Activated CD4-positive, alpha-beta T cell treated with anti-CD3 and anti-CD28 coated beads, Interleukin-2, Interleukin-4, amounts not matched to agents 100 ng/mL and 50 ng/mL, durations not matched to agents 16 hours and 8 hours (primary cell): ENCODE results near the gene PPP1R13L.

Experiments used
- DNase-seq: peaks from one replicate; pipeline ENCODE4 v3.0.0-alpha.2; 2020; ENCODE audit warnings: low spot score

PPP1R13L gene, protein sequence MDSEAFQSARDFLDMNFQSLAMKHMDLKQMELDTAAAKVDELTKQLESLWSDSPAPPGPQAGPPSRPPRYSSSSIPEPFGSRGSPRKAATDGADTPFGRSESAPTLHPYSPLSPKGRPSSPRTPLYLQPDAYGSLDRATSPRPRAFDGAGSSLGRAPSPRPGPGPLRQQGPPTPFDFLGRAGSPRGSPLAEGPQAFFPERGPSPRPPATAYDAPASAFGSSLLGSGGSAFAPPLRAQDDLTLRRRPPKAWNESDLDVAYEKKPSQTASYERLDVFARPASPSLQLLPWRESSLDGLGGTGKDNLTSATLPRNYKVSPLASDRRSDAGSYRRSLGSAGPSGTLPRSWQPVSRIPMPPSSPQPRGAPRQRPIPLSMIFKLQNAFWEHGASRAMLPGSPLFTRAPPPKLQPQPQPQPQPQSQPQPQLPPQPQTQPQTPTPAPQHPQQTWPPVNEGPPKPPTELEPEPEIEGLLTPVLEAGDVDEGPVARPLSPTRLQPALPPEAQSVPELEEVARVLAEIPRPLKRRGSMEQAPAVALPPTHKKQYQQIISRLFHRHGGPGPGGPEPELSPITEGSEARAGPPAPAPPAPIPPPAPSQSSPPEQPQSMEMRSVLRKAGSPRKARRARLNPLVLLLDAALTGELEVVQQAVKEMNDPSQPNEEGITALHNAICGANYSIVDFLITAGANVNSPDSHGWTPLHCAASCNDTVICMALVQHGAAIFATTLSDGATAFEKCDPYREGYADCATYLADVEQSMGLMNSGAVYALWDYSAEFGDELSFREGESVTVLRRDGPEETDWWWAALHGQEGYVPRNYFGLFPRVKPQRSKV

DNA sequence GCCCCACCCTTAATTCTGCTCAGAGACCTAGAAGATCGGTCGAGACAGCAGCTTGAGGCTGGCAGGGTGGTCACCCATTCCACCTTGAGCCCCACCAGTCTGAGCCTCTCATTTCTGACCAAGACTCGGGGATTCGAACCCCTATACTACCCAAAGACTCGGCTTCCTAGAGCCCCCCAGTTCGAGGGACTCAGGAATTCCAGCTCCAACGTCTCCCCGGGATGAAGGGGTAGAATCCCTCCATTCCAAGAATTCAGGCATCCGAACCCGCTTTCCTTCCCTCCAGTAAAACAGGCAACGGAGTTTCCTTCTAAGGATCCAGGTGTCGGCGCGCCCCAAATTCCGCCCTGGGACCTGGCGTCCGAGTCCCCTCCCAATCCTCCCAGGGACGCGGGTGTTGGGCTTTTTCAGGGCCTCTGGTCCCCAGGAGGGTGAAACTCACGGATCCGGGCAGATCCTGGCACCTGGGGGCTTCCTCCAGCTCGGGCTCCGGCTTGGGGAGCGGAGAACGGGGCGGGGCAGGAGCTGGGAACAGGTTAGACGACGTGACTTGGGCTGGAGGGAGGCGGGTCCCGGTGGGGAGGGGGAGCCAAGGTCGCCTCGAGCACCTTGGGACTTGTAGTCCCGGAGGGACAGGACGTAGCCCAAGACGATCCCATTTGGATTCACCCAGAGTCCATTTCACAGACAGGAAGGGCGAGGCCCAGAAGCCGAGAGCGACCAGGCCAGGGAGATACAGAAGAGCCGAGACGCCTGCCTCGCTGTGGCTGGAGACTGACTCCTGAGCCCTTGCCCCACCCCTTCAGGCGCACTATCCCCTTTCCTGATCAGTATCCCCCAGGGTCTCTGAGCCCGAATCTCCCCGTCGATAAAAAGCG is at the start of gene PPP1R13L:
Gene PPP1R13L (minus strand): TSS at position 513 of the 878 bp plus-strand sequence. CDS start 6,751 bp downstream, outside the sequence.
- DNase-seq, result peak; percentile 65

DNA sequence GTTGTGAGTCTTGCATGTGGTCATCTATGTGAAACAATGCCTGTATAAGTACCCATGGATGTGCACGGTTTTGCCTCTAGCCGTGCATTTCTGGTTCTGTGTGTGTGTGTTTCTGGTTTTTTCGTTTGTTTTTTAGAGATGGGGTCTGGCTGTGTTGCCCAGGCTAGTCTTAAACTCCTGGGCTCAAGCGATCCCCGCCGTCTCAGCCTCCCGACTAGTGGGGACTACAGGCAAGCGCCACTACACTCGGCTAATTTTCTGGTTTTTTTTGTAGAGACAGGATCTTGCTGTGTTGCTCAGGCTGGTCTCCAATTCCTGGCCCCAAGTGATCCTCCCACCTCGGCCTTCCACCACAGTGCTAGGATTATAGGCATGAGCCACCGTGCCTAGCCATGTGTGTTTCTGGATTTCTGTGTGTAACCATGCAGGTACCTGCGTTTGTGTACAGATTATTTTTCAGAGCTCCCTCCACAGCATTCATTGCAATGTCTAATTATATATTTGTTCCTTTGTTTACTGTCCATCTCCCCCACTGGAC is 47.0 kb upstream of the PPP1R13L start:
- DNase-seq, result no peak

DNA sequence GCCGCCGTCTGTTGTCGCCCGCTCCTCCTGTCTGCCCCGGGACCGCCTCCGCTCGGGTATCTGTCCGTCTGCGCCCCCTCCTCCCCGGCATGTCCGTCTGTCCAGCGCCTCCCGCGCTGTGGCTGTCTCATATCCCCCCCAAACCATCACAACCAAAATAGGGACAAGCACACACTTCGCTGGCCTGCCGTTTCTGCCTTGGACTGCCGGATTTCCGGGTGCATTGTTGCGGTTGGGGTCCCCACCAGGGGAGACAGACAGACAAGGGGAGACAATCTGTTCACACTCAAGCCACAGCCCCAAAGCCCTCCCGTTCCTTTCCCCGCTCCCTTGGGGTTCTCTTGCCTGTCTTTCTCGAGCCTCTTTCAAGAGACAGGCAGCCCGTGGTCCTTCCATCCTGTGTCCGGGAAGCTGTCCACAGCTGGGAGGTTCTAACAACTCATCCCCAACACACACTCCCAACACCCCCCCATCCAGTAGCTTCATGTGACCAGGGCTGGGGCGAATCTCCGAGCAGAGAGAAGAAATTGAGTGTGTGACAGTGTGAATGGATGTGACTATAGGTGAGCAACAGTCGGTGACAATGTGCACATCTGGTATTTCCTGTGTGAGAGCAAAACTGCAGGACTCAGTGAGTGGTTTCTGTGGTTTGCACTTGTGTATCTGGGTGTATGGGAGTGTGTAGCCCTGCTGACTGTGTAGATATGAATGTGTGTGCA is 46.4 kb upstream of the PPP1R13L start:
- peak; percentile 65 for DNase-seq

DNA sequence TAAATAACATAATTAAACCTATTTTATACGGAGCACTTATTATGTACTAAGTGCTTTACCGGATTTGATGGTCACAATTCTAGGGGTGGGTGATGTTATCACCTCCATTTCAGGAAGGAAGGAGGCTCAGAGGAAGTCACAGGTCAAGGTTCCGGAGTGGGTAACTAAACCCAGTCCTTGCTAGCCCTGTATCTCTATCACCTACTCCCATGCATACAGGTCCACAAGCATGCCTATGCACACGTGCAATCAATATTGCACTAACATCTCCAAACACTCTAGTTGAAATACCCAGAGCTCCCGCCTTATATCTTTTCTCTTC is 45.1 kb upstream of the PPP1R13L start:
- peak; percentile 66 for DNase-seq

DNA sequence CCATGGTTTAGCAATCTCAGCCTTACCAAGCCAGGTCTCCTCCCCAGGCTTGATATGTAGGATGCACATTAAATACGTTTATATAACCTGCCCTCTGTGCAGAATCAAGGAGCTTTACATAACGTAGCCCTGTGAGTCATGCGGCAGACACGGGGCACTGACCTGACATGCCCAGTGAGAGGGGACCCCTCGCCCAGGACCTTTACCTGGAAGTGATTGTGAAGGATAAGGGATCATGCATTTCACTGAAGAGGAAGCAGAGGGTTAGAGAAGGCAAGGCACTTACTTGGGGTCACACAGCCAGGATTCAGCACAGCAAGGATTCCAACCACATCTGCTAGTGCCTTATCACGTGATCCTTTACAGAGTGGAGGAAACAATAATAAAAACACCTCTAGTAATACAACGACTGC is 44.0 kb upstream of the PPP1R13L start:
- no peak for DNase-seq

DNA sequence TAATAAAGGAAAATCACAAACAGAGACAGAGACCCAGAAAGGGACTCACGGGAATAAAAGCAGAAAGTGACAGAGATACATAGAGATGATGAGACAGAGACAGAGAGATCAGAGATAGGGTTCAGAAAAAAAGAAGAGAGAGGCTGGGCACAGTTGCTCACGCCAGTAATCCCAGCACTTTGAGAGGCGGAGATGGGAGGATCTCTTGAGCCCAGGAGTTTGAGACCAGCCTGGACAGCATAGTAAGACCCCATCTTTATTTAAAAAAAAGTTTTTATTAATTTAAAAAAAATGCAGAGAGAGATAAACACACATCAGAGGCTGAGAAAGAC is 43.5 kb upstream of the PPP1R13L start:
- DNase-seq, result no peak

DNA sequence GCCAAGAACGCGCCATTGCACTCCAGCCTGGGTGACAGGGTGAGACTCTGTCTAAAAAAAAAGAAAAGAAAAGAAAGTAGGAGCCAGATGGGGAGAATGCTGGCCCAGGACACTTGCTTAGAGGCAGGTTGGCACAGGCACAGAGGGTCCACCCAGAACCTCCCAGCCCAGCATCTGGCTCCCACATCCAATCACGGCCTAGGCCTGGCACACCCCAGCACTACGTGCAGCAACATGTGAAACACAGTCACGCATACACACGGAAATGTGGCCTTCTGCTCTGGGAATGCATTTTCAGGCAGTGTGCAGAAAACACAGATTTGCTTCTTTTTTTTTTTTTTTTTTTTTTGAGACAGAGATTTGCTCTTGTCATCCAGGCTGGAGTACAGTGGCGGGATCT is 42.1 kb upstream of the PPP1R13L start:
- no peak for DNase-seq

DNA sequence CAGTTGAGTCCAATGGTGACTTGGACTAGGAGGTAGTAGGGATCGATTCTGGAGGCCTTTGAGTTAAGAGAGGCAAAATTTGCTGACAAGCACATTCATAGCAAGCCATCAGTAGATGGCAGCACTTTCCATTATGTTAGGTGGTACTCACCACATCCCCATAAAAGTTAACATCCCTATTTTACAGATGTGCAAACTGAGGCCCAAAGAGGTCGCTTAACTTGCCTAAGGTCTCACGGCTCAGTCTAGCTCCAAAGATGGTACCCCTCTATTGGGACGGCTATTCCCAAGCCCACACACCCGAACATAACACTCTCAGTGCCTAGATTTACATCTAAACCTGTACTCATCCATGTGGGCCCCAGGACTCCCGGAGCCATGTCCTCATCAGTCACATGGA is 41.4 kb upstream of the PPP1R13L start:
- DNase-seq, result peak; percentile 39

DNA sequence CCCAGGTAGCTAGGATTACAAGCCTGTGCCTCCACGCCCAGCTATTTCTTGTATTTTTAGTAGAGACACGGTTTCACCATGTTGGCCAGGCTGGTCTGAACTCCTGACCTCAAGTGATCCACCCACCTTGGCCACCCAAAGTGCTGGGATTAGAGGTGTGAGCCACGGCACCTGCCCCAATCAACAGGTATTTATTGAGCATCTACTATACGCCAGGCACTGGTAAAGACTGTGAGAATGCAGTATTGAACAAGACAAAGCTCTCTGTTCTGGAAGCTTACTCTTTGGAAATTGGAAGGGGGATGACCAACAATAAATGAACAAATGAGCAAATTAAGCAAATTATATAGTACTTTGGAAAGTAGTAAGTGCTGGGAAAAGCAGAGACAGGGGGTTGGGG is 40.3 kb upstream of the PPP1R13L start:
- no peak for DNase-seq

DNA sequence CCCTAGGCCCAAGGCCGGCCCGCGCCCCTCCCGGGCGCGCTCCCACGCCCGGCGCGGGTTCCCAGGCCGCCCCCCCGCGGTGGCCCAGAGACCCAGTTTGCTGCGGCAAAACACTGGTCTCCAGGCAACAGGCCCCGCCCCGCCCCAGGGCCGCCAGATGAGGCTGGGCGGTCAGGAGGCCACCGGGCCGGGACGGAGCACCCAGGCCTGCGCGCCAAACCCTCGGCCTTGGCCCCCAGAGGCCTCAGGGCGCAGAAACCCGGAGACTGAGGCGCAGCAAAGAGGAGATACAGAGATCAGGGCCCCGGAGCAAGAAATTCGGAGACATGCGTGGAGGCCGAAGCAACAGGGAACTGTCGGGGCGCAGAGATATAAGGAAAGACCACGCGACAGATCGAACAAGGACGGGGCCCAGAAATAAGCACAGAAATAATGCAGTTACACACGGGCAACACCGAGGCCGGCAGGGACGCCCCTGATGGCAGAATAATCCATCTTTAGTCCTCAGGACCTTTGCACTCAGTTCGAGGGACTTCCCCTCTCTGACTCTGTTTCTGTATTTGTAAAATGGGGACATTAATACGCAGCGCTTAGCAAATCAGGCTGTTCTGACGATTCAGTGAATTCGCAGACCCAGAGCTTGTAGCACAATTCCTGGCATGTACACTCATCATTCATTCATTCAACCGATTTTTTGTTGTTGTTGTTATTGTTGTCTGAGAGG is 39.6 kb upstream of the PPP1R13L start:
- peak; percentile 79 for DNase-seq

DNA sequence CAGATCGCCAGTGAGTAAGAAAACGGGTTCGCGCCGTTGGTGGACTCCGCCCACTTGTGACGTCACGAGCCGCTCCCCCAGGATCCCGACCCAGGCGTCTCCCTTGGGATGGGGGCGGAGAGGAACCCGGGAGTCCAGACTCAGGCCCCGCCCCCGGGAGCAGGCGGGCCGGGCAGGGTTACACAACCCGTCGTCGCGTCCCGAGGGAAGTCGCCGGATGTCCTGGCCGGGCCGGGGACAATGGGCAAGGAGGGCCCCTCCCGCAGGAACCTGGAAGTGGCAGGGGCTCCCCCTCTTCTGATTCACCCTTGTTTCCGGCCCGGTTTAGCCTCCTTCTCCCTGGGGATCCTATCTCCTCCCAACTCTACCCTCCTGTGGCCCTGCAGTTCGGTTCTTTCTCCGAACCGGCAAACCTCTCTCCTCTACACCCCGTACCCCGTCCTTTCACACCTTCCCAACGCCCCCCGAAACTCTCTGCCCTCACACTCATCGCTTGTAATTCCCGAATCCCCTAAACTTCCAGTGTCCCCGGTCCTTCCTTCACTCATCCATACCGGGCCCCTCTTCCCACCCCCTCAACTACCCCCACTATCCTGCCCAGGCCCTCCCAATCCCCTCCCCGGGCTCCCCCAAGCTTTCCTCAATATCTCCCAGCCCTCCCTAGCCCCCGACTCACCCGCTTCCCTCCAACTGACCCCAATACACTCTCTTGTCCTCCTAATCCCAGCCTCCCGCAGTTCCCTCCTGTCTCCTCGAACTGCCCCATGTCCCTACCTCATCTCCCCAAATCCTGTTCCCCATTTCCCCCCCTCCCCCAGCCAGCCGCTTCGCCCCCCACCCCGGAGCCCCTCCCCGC is 38.8 kb upstream of the PPP1R13L start:
- peak; percentile 43 for DNase-seq

DNA sequence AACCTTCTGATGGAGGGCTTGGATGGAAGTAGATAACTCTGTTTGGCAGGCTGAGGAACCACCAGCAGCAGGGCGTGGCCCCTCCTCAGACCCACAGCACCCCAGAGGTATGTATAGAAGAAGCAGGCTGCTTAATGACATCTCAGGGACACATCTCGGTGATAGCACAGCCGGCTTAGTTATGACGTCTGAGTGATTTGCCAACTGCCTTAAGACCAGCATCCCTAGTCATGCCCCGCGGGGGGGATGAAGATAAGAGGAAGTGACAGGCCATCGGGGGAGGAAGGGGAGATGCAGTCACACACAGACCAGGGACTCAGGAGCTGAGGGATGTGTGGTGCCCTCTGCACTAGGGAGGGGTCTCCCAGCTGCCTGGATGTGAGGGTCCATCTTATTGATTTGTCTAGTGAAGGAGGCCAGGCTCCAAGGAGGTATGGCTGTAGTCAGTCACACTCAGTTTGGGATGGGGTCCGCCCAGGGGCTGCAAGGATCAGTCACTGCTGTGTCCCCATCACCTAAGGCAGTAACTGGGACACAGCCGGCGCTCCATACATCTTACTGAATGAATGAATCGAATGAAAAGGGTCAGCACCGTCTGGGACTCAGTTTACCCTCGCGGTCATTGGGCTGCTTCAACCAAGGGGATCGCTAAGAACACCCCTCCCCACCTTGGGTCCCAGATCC is 38.1 kb upstream of the PPP1R13L start:
- DNase-seq, result no peak

DNA sequence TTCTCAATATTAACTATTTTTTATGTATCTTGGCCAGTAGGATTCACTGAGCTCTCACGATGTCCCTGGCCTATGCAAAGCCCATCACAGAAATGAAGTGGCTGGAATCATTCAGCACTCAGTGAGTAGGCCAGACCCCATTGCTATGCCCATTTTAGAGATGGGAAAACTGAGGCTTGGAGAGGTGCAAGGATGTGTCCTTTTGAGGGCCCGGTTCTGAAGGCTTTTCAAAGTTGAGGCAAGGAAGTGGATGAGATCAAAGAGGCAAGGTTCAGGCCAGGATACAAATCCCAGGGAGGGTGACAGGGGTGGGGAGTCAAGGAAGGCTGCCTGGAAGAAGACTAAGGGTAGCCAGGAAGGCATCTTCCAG is 37.5 kb upstream of the PPP1R13L start:
- no peak for DNase-seq

DNA sequence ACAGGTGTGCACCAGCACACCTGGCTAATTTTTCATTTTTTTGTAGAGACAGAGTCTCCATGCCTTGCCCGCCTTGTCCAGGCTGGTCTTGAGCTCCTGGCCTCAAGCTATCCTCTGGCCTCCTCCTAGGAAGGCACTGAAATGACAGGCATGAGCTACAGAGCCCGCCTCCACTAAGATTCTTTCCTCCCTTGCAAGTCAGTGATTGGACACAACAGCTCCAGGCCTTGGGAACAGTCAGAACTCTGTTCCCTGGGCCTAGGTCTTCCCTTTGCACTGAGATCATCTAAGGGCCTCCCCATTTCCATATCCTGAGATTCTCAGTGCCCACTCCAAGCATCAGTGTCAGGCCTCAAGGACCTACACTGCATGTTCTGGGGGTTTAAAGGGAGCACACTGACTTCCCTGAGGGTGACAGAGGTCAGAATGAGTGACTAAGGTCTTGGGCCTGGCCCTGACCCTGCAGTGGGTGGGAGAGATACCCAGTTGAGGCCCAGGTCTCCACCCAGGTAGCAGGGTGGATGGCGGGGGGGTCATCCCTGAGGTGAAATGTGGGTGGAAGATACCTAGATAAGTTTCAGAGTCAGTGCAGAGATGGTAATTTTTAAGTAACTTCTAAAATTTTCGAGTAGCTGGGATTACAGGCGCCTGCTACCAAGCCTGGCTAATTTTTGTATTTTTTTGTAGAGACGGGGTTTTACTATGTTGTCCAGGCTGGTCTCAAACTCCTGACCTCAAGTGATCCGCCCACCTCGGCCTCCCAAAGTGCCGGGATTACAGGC is 36.2 kb upstream of the PPP1R13L start:
- no peak for DNase-seq

DNA sequence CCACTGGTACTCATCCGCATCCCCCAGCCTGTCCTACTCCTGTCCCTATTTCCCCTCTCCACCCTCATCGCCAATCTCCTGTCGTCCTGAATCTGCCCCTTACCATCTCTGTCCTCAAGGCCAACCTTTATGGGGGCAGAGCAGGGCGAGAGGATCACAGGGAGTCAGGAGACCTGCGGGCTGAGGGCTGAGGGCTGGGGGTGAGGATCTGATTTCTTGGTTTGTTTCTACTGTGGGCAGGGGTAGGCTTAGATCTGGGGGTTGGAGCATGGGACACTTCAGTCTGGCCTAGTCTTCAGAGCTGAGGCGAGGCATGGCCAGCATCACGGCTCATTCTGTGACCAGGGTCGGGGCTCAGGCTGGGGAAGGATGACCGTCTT is 35.4 kb upstream of the PPP1R13L start:
- DNase-seq, result no peak

DNA sequence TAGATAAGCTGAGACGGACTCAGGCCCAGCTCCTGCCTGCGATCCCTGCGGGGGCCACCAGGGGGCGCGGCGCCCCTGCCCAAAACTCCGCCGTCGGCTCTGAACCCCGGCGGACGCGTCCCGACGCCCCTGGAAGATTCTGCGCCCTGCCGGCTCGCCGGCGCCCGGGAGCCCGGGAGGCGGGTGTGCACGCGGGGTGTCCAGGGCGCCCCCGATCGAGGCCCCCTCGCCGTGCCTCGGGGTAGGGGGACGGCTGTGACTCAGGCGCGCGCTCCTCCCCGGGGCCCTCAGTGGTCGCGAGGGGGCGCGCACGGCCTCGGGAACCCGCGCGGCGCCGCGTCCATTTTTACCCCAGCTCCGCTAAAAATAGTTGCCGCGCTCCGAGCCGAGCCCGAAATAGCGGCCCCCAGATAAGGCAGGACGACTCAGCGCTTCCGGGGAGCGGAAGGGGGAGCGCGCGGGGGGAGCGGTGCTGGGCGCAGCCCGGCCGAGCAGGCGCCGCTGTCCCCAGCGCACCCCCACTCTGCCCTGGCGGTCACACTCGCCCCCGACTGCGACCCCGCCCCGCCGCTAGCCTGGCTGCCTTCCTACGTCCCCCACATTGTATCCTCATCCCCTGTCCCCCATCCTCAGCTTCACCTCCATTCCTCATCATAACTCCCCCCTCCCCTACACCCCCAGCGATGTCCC is 34.8 kb upstream of the PPP1R13L start:
- DNase-seq, result peak; percentile 80

DNA sequence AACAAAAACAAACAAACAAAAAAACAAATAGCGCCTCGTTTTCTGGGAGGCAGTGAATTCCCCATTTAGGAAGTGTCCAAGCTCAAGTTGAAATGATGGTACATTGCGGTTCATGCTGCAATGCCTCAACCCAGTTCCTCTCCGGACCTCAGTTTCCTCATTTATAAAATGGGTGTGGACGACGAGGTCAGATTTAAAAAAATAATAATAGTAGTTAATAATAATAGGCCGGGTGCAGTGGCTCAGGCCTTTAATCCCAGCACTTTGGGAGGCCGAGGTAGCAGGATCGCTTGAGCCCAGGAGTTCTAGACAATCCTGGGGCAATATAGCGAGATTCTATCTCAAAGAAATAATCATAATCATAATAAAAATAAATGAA is 34.3 kb upstream of the PPP1R13L start:
- DNase-seq, result no peak

DNA sequence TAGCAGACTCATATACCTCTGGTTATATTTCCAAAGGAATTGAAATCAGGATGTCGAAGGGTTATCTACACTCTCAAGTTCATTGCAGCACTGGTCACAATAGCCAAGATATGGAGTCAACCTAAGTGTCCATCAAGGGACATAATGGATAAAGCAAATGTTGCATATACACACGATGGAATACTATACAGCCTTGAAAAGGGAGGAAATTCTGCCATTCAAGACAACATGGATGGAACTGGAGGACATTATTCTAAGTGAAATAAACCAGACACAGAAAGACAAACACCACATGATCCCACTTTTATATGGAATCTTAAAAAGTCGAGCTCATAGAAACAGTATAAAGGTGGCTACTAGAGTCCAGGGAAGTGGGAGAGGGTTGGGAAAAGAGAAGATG is 32.5 kb upstream of the PPP1R13L start:
- no peak for DNase-seq
